Neural cell (in vitro differentiated cells): Measurements from ENCODE around the gene MINAR2. TPM values are rescaled to one million over a fixed set of nuclear protein-coding genes. Genes with fewer than 3 reads are reported as not detected.

Source experiments
- H2AFZ ChIP-seq: fragments of 200-600, 300-800 bp; sonication (generic), shearing (Covaris generic); 2 replicates; pipeline ENCODE4 v1.6.0; 2014; ENCODE audit warnings: low read depth, mild to moderate bottlenecking, antibody characterized with exemption, low read length, moderate library complexity
- H3F3A ChIP-seq: fragments of 200-600 bp; shearing (Covaris generic); 2 replicates; pipeline ENCODE4 v1.6.1; 2016; ENCODE audit warnings: mild to moderate bottlenecking, moderate library complexity, mixed read lengths, antibody characterized with exemption, low read length; ENCODE audit not compliant: insufficient read depth, poor library complexity, severe bottlenecking
- H3K27ac ChIP-seq: fragments of 200-600, 300-800 bp; sonication (generic), shearing (Covaris generic); 2 replicates; pipeline ENCODE4 v1.5.1; 2014; ENCODE audit warnings: mild to moderate bottlenecking, low read length, moderate library complexity
- H3K27me3 ChIP-seq: fragments of 300-800, 200-600 bp; sonication (generic), shearing (Covaris generic); 2 replicates; pipeline ENCODE4 v1.6.0; 2014; ENCODE audit warnings: mild to moderate bottlenecking, low read depth, low read length, moderate library complexity; ENCODE audit not compliant: insufficient read depth
- H3K36me3 ChIP-seq: fragments of 300-800, 200-600 bp; sonication (generic), shearing (Covaris generic); 2 replicates; pipeline ENCODE4 v1.5.1; 2014; ENCODE audit warnings: mild to moderate bottlenecking, antibody characterized with exemption, low read length, moderate library complexity; ENCODE audit not compliant: insufficient read depth
- H3K4me2 ChIP-seq: fragments of 300-800, 200-600 bp; sonication (generic), shearing (Covaris generic); 2 replicates; pipeline ENCODE4 v1.6.0; 2014; ENCODE audit warnings: mild to moderate bottlenecking, low read length
- H3K4me3 ChIP-seq: fragments of 300-800, 200-600 bp; sonication (generic), shearing (Covaris generic); 2 replicates; pipeline ENCODE4 v1.5.1; 2014; ENCODE audit warnings: mild to moderate bottlenecking, low read length, moderate library complexity
- H3K79me2 ChIP-seq: fragments of 200-600 bp; shearing (Covaris generic); replicated peaks from 2 replicates; pipeline ENCODE4 v1.6.0; 2014; ENCODE audit warnings: mild to moderate bottlenecking, low read length, moderate library complexity; ENCODE audit not compliant: insufficient read depth
- H3K9ac ChIP-seq: fragments of 300-800, 200-600 bp; sonication (generic), shearing (Covaris generic); 2 replicates; pipeline ENCODE4 v1.6.1; 2016; ENCODE audit warnings: mild to moderate bottlenecking, low read length, mixed read lengths
- H3K9me2 ChIP-seq: fragments of 200-600 bp; shearing (Covaris generic); 2 replicates; pipeline ENCODE4 v1.6.1; 2016; ENCODE audit warnings: mild to moderate bottlenecking, low read length, mixed read lengths; ENCODE audit not compliant: insufficient read depth
- H3K9me3 ChIP-seq: fragments of 200-600, 300-800 bp; sonication (generic), shearing (Covaris generic); 2 replicates; pipeline ENCODE4 v1.6.1; 2016; ENCODE audit warnings: mild to moderate bottlenecking, mixed run types, low read length, moderate library complexity, mixed read lengths
- H4K20me1 ChIP-seq: fragments of 200-600 bp; shearing (Covaris generic); 2 replicates; pipeline ENCODE4 v1.6.1; 2016; ENCODE audit warnings: mild to moderate bottlenecking, mixed run types; ENCODE audit not compliant: insufficient read depth
- EP300 ChIP-seq: fragments of 450-650 bp; conservative IDR thresholded peaks from 2 replicates; pipeline ENCODE4 v1.6.1; 2014; ENCODE audit warnings: antibody characterized with exemption, mild to moderate bottlenecking, moderate library complexity; ENCODE audit not compliant: poor library complexity, severe bottlenecking
- EZH2 ChIP-seq: fragments of 200-600, 300-800 bp; shearing (Covaris generic), sonication (generic); IDR thresholded peaks from 2 replicates; pipeline ENCODE4 v1.6.1; 2014; ENCODE audit warnings: antibody characterized with exemption, low read length, borderline replicate concordance, mild to moderate bottlenecking; ENCODE audit not compliant: insufficient read depth, poor library complexity, severe bottlenecking
- MXI1 ChIP-seq: fragments of 450-650 bp; conservative IDR thresholded peaks from 2 replicates; pipeline ENCODE4 v1.6.1; 2014; ENCODE audit warnings: antibody characterized with exemption, mild to moderate bottlenecking; ENCODE audit not compliant: poor library complexity, severe bottlenecking
- POLR2AphosphoS5 ChIP-seq: IDR thresholded peaks from 2 replicates; pipeline ENCODE4 v1.6.1; 2012
- RAD21 ChIP-seq: fragments of 450-650 bp; conservative IDR thresholded peaks from 2 replicates; pipeline ENCODE4 v1.6.1; 2014; ENCODE audit warnings: antibody characterized with exemption, mild to moderate bottlenecking, moderate library complexity
- SMC3 ChIP-seq: fragments of 450-650 bp; conservative IDR thresholded peaks from 2 replicates; pipeline ENCODE4 v1.6.1; 2014; ENCODE audit warnings: antibody characterized with exemption, mild to moderate bottlenecking, moderate library complexity; ENCODE audit not compliant: poor library complexity
- TAF1 ChIP-seq: IDR thresholded peaks from 2 replicates; pipeline ENCODE4 v1.6.1; 2012; ENCODE audit warnings: low read depth
- polyA plus RNA-seq: library from polyadenylated mRNA; depleted of rRNA; stranded (reverse); fragments of >200 nt; gene quantifications from 2 replicates; pipeline ENCODE4 v1.2.3, GENCODE V29; 2014
- TF ChIP-seq, protein P1 (sequence below): IDR thresholded peaks from 2 replicates; pipeline ENCODE4 v1.6.1; 2012; ENCODE audit warnings: borderline replicate concordance
- TF ChIP-seq, protein P2 (sequence below): fragments of 450-650 bp; IDR thresholded peaks from 2 replicates; pipeline ENCODE4 v1.5.1; 2014; ENCODE audit warnings: antibody characterized with exemption, mild to moderate bottlenecking, moderate library complexity; ENCODE audit not compliant: poor library complexity, severe bottlenecking

The MINAR2 gene
- polyA plus RNA-seq, 1 donor from 2014 or later = 0.19 TPM

DNA sequence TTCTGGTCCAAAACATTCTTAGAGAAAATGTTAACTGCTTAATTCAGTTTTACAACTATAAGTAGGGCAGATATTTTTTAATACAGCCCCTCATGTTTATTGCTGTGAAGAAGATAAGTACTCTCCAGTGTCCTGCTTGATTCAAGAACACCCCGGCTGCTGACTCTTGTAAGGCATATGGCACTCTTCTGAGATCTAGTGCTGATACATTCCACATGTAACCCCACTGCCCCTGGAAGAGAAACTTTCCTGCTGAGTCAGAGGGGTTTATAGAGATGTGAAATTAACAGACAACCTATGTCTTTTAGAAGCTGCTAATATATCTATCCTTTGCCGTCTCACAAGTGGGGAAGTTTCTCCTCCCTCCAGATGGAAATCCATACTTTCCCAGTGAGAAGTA is 1.0 kb upstream of the MINAR2 start:
- H3K27me3 ChIP-seq = no peaks in the 10 kb centered on the region
- no peak overlapping the region for H2AFZ ChIP-seq
- no peaks in the 10 kb centered on the region for H3K9me2 ChIP-seq
- TF ChIP-seq TAF1 (no peak), MXI1 (no peak), SMC3 (no peak), EP300 (no peak), RAD21 (no peak), POLR2AphosphoS5 (no peak), EZH2 (no peak)
- TF ChIP-seq, protein P1, sequence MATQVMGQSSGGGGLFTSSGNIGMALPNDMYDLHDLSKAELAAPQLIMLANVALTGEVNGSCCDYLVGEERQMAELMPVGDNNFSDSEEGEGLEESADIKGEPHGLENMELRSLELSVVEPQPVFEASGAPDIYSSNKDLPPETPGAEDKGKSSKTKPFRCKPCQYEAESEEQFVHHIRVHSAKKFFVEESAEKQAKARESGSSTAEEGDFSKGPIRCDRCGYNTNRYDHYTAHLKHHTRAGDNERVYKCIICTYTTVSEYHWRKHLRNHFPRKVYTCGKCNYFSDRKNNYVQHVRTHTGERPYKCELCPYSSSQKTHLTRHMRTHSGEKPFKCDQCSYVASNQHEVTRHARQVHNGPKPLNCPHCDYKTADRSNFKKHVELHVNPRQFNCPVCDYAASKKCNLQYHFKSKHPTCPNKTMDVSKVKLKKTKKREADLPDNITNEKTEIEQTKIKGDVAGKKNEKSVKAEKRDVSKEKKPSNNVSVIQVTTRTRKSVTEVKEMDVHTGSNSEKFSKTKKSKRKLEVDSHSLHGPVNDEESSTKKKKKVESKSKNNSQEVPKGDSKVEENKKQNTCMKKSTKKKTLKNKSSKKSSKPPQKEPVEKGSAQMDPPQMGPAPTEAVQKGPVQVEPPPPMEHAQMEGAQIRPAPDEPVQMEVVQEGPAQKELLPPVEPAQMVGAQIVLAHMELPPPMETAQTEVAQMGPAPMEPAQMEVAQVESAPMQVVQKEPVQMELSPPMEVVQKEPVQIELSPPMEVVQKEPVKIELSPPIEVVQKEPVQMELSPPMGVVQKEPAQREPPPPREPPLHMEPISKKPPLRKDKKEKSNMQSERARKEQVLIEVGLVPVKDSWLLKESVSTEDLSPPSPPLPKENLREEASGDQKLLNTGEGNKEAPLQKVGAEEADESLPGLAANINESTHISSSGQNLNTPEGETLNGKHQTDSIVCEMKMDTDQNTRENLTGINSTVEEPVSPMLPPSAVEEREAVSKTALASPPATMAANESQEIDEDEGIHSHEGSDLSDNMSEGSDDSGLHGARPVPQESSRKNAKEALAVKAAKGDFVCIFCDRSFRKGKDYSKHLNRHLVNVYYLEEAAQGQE = no peak
- TF ChIP-seq, protein P2, sequence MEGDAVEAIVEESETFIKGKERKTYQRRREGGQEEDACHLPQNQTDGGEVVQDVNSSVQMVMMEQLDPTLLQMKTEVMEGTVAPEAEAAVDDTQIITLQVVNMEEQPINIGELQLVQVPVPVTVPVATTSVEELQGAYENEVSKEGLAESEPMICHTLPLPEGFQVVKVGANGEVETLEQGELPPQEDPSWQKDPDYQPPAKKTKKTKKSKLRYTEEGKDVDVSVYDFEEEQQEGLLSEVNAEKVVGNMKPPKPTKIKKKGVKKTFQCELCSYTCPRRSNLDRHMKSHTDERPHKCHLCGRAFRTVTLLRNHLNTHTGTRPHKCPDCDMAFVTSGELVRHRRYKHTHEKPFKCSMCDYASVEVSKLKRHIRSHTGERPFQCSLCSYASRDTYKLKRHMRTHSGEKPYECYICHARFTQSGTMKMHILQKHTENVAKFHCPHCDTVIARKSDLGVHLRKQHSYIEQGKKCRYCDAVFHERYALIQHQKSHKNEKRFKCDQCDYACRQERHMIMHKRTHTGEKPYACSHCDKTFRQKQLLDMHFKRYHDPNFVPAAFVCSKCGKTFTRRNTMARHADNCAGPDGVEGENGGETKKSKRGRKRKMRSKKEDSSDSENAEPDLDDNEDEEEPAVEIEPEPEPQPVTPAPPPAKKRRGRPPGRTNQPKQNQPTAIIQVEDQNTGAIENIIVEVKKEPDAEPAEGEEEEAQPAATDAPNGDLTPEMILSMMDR = no peak
- no peaks in the 10 kb centered on the region for H4K20me1 ChIP-seq
- no peak overlapping the region for H3K9ac ChIP-seq
- no peak overlapping the region for H3K4me3 ChIP-seq
- no peaks in the 10 kb centered on the region for H3F3A ChIP-seq
- H3K27ac ChIP-seq = no peak overlapping the region
- no peak overlapping the region for H3K4me2 ChIP-seq
- H3K36me3 ChIP-seq = no peaks in the 10 kb centered on the region
- H3K9me3 ChIP-seq = no peaks in the 10 kb centered on the region
- H3K79me2 ChIP-seq = no peaks in the 10 kb centered on the region

DNA sequence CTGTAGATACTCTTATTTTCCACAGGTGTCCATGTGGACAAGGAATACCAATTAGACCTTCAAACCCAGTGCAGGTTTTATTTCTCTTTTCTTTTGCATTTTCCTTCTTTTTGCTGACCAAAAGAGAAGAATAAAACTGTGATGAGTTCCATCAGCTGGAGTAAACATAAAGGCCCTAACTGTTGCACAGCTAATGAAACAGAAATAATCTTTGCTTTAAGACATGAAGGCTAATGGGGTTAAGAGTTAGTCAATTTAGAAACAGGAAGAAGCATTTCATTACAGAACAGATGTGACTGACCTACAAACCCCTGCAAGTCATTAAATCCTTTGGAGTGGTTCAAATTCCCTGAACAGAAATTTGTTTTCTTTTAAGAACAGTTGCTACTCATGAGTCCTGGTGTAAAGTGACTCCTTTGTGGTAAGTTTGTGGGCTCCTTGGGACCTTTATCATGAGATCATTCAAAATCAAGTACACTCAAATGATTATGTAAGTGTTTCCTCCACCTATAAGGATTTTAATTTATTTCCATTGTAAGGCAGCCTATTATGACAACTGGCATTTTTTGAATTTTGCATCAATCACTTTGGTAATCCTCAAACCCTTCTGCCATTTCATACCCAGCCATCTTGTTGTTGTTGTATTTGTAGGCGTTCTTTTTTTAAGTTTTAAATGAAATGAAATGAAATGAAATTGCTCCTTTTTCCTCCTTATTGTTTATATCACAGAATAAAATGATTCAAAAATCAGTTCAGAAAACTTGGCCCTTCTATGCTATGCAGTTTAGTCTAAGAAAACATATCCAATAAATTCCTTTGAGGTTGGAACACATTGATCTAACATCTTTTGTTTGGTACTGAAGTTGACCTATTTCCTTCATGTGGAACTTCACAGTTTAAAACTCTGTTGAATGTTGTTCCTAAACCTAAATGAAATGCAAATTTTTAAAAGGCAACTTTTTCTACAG is 1.3 kb downstream of the MINAR2 start:
- Histone ChIP-seq H3K9ac (no peak overlapping the region), H2AFZ (no peak overlapping the region), H3K9me3 (no peaks in the 10 kb centered on the region), H3K4me3 (no peak overlapping the region), H3K27me3 (no peaks in the 10 kb centered on the region), H4K20me1 (no peaks in the 10 kb centered on the region), H3K9me2 (no peaks in the 10 kb centered on the region), H3K36me3 (no peaks in the 10 kb centered on the region), H3K79me2 (no peaks in the 10 kb centered on the region), H3K4me2 (no peak overlapping the region), H3K27ac (no peak overlapping the region), H3F3A (no peaks in the 10 kb centered on the region)
- TF ChIP-seq, protein P2 = no peak
- TF ChIP-seq EZH2 (no peak), EP300 (no peak), TAF1 (no peak), MXI1 (no peak), POLR2AphosphoS5 (no peak), RAD21 (no peak), SMC3 (no peak)
- TF ChIP-seq, protein P1 = no peak
